HCT116 (cell line): ENCODE results near the gene FBXL13. TPM values are rescaled to one million over a fixed set of nuclear protein-coding genes. Genes with fewer than 3 reads are reported as not detected.

Experiments used
- ATAC-seq: fragments of 200-7000 bp; cut with Tn5 transposase; 2 replicates; pipeline ENCODE4 v1.9.1; 2020; ENCODE audit warnings: mild to moderate bottlenecking, moderate library complexity
- BruUV-seq: library from RNA; stranded (reverse); fragments of 400-500 nt; replicated peaks from 2 replicates; lab custom pipeline; 2021; lab: Mats Ljungman, UMichigan
- CTCF ChIA-PET: fragments of 300-600 bp; sonication (Branson Sonifier 250); formaldehyde crosslinking; loops from one replicate; lab custom pipeline; 2021; ENCODE audit warnings: antibody characterized with exemption; lab: Charles Lee
- POLR2A ChIA-PET: fragments of 300-600, 350-600 bp; sonication (Branson Sonifier 250); formaldehyde crosslinking; loops from one replicate; lab custom pipeline; 2021; ENCODE audit warnings: antibody characterized with exemption; lab: Charles Lee
- RAD21 ChIA-PET, 2 experiments: fragments of 300-600 bp; sonication (Branson Sonifier 250); formaldehyde crosslinking; loops; one replicate each; lab custom pipeline; 2023; ENCODE audit warnings: low total read pairs in 2 of 2; ENCODE audit not compliant: uncharacterized antibody in 2 of 2, unreplicated experiment in 2 of 2, low non-redundant PET in 1 of 2; lab: Charles Lee
- DNase-seq: peaks from one replicate; pipeline ENCODE4 v3.0.0-alpha.2; 2010; ENCODE audit warnings: low read depth, low spot score
- H2AFZ ChIP-seq: fragments of 200-600 bp; shearing (Covaris generic), sonication (generic); 2 replicates; pipeline ENCODE4 v1.6.1; 2017; ENCODE audit warnings: low read depth, mixed run types, mixed read lengths, antibody characterized with exemption, low read length; ENCODE audit not compliant: poor library complexity, severe bottlenecking
- H3K27ac ChIP-seq: 2 replicates; pipeline ENCODE4 v1.5.1; 2012; ENCODE audit warnings: low read depth, low read length
- H3K27me3 ChIP-seq: fragments of 200-600 bp; sonication (generic); 2 replicates; pipeline ENCODE4 v1.6.1; 2016; ENCODE audit warnings: mixed run types, low read length, mixed read lengths; ENCODE audit not compliant: insufficient read depth
- H3K36me3 ChIP-seq, 2 experiments: fragments of 200-500 bp in 1 of 2; fragments of 200-600 bp in 1 of 2; sonication (Bioruptor generic) in 1 of 2; sonication (generic) in 1 of 2; 2 replicates each; pipeline versions ENCODE4 v1.5.1 to v1.6.1; 2014 to 2016; ENCODE audit warnings: low read length in 2 of 2, inconsistent platforms in 1 of 2, mixed read lengths in 1 of 2, mixed run types in 1 of 2; ENCODE audit not compliant: insufficient read depth in 2 of 2, control insufficient read depth in 1 of 2
- H3K4me1 ChIP-seq, 2 experiments: fragments of 200-600 bp in 1 of 2; sonication (generic) in 1 of 2; 2 replicates each; pipeline versions ENCODE4 v1.5.1 to v1.6.1; 2012 to 2017; ENCODE audit warnings: low read length in 2 of 2, inconsistent platforms in 1 of 2, mild to moderate bottlenecking in 1 of 2, mixed read lengths in 1 of 2, mixed run types in 1 of 2, moderate library complexity in 1 of 2; ENCODE audit not compliant: insufficient read depth in 2 of 2, control insufficient read depth in 1 of 2
- H3K4me2 ChIP-seq: fragments of 200-600 bp; sonication (generic); 2 replicates; pipeline ENCODE4 v1.6.1; 2017; ENCODE audit warnings: mixed run types, low read length, mixed read lengths
- H3K4me3 ChIP-seq, 2 experiments: fragments of 200-600 bp in 1 of 2; sonication (generic) in 1 of 2; replicated peaks in 1 of 2; 2 replicates each; pipeline ENCODE4 v1.5.1; 2011 to 2016; ENCODE audit warnings: low read length in 2 of 2, control low read depth in 1 of 2, low read depth in 1 of 2, mild to moderate bottlenecking in 1 of 2, mixed read lengths in 1 of 2, mixed run types in 1 of 2
- H3K79me2 ChIP-seq: fragments of 200-600 bp; sonication (generic); 2 replicates; pipeline ENCODE4 v1.6.1; 2017; ENCODE audit warnings: mild to moderate bottlenecking, mixed run types, low read length, moderate library complexity, mixed read lengths; ENCODE audit not compliant: insufficient read depth
- H3K9ac ChIP-seq: fragments of 200-600 bp; sonication (generic); 2 replicates; pipeline ENCODE4 v1.6.1; 2016; ENCODE audit warnings: low read length, mixed read lengths
- H3K9me2 ChIP-seq: fragments of 200-600 bp; sonication (generic), shearing (Covaris generic); 2 replicates; pipeline ENCODE4 v1.6.1; 2017; ENCODE audit warnings: mixed run types, mild to moderate bottlenecking, moderate library complexity; ENCODE audit not compliant: insufficient read depth
- H3K9me3 ChIP-seq, 2 experiments: fragments of 200-500 bp in 1 of 2; fragments of 200-600 bp in 1 of 2; sonication (Bioruptor generic) in 1 of 2; sonication (generic) in 1 of 2; 2 replicates each; pipeline ENCODE4 v1.6.1; 2014 to 2017; ENCODE audit warnings: low read length in 2 of 2, mixed read lengths in 2 of 2, inconsistent platforms in 1 of 2, low read depth in 1 of 2, mild to moderate bottlenecking in 1 of 2, mixed run types in 1 of 2, moderate library complexity in 1 of 2; ENCODE audit not compliant: control insufficient read depth in 1 of 2, insufficient read depth in 1 of 2
- H4K20me1 ChIP-seq: fragments of 200-600 bp; sonication (generic), shearing (Covaris generic); 2 replicates; pipeline ENCODE4 v1.6.1; 2017; ENCODE audit warnings: mixed run types, mild to moderate bottlenecking, moderate library complexity; ENCODE audit not compliant: insufficient read depth
- ATF3 ChIP-seq: IDR thresholded peaks from 2 replicates; pipeline ENCODE4 v1.6.1; 2012
- CBX3 ChIP-seq: IDR thresholded peaks from 2 replicates; pipeline ENCODE4 v1.6.1; 2012; ENCODE audit warnings: low read depth
- CEBPB ChIP-seq: IDR thresholded peaks from 2 replicates; pipeline ENCODE4 v1.6.1; 2012; ENCODE audit warnings: low read depth
- CTCF ChIP-seq, 3 experiments: fragments of 200-600 bp in 1 of 3; sonication (generic) in 1 of 3; IDR thresholded peaks in 2 of 3; conservative IDR thresholded peaks in 1 of 3; 2 replicates each; pipeline ENCODE4 v1.5.1; 2012 to 2017; ENCODE audit warnings: low read depth in 2 of 3, low read length in 2 of 3, antibody characterized with exemption in 1 of 3, borderline replicate concordance in 1 of 3, control low read depth in 1 of 3, mild to moderate bottlenecking in 1 of 3, mixed read lengths in 1 of 3, mixed run types in 1 of 3, moderate library complexity in 1 of 3; ENCODE audit not compliant: insufficient read depth in 1 of 3
- EGR1 ChIP-seq: IDR thresholded peaks from 2 replicates; pipeline ENCODE4 v1.6.1; 2012; ENCODE audit warnings: low read depth
- ELF1 ChIP-seq: IDR thresholded peaks from 2 replicates; pipeline ENCODE4 v1.6.1; 2012; ENCODE audit warnings: low read depth, borderline replicate concordance
- EZH2 ChIP-seq: fragments of 200-600 bp; sonication (generic); IDR thresholded peaks from 2 replicates; pipeline ENCODE4 v1.6.1; 2017; ENCODE audit warnings: antibody characterized with exemption, mixed run types
- EZH2phosphoT487 ChIP-seq: fragments of 200-600 bp; IDR thresholded peaks from 2 replicates; pipeline ENCODE4 v1.6.1; 2018; ENCODE audit warnings: antibody characterized with exemption, borderline replicate concordance
- JUND ChIP-seq: IDR thresholded peaks from 2 replicates; pipeline ENCODE4 v1.6.1; 2012
- MAX ChIP-seq: IDR thresholded peaks from 2 replicates; pipeline ENCODE4 v1.6.1; 2012
- POLR2A ChIP-seq: IDR thresholded peaks from 2 replicates; pipeline ENCODE4 v1.7.0; 2011; ENCODE audit warnings: borderline replicate concordance; ENCODE audit not compliant: insufficient read depth, insufficient read length; ENCODE audit errors: extremely low read depth
- POLR2AphosphoS5 ChIP-seq: IDR thresholded peaks from 2 replicates; pipeline ENCODE4 v1.6.1; 2011; ENCODE audit warnings: mild to moderate bottlenecking, low read depth, low read length, moderate library complexity
- RAD21 ChIP-seq: IDR thresholded peaks from 2 replicates; pipeline ENCODE4 v1.6.1; 2012; ENCODE audit warnings: low read depth, mild to moderate bottlenecking
- REST ChIP-seq: IDR thresholded peaks from 2 replicates; pipeline ENCODE4 v1.6.1; 2012; ENCODE audit warnings: low read depth
- SIN3A ChIP-seq: IDR thresholded peaks from 2 replicates; pipeline ENCODE4 v1.6.1; 2012; ENCODE audit warnings: low read depth
- SP1 ChIP-seq: IDR thresholded peaks from 2 replicates; pipeline ENCODE4 v1.6.1; 2012; ENCODE audit warnings: low read depth
- SRF ChIP-seq: IDR thresholded peaks from 2 replicates; pipeline ENCODE4 v1.6.1; 2012; ENCODE audit warnings: low read depth
- TCF7L2 ChIP-seq: IDR thresholded peaks from 2 replicates; pipeline ENCODE4 v1.7.0; 2011; ENCODE audit warnings: borderline replicate concordance, inconsistent platforms; ENCODE audit not compliant: insufficient read depth, insufficient read length; ENCODE audit errors: extremely low read depth
- YY1 ChIP-seq: IDR thresholded peaks from 2 replicates; pipeline ENCODE4 v1.6.1; 2011; ENCODE audit warnings: low read length, low read depth, moderate library complexity, mild to moderate bottlenecking; ENCODE audit not compliant: insufficient replicate concordance; ENCODE audit errors: extremely low read depth
- ZBTB33 ChIP-seq: IDR thresholded peaks from 2 replicates; pipeline ENCODE4 v1.6.1; 2011; ENCODE audit warnings: mild to moderate bottlenecking, low read length, moderate library complexity; ENCODE audit not compliant: insufficient replicate concordance; ENCODE audit errors: extremely low read depth
- ZFX ChIP-seq: fragments of 450-650 bp; IDR thresholded peaks from 2 replicates; pipeline ENCODE4 v1.6.1; 2017
- ZNF274 ChIP-seq: fragments of 200-500 bp; sonication (Bioruptor generic); IDR thresholded peaks from 2 replicates; pipeline ENCODE4 v1.6.1; 2014; ENCODE audit warnings: mild to moderate bottlenecking, low read depth, low read length, inconsistent platforms
- intact Hi-C: fragments of 100-400 bp; cut with micrococcal nuclease; formaldehyde crosslinking; loops from 2 replicates; pipeline ENCODE4 v1.10.0; 2022
- total RNA-seq: library from RNA; stranded (reverse); gene quantifications from one replicate; pipeline ENCODE4 v1.2.1, GENCODE V29; 2021; ENCODE audit not compliant: unreplicated experiment

FBXL13 gene
- total RNA-seq, 1 experiment from 2014 or later, result 1.0 TPM

GRCh38 chr7:102916426-102916825 lies 158.2 kb downstream of the FBXL13 start:
- no peaks in the 10 kb centered on the region for H4K20me1 ChIP-seq
- intact Hi-C loops, result loop anchor here (5.0 kb wide), 1 partner anchor 146 kb away; no protein-coding TSS in a partner anchor
- H3K27me3 ChIP-seq, result no peaks in the 10 kb centered on the region
- no peaks in the 10 kb centered on the region for H3K79me2 ChIP-seq
- peaks cover 0 to 15% of the 10 kb centered on the region in 2 experiments; a peak in 2 of 4 replicates for H3K4me1 ChIP-seq
- no peaks in the 10 kb centered on the region for H3K36me3 ChIP-seq
- H2AFZ ChIP-seq, result no peak overlapping the region
- ChIA-PET POLR2A (no interaction called here), RAD21 (no interaction called here), CTCF (no interaction called here)
- no peak overlapping the region for H3K4me2 ChIP-seq
- no peak for ATAC-seq
- no peak overlapping the region for H3K4me3 ChIP-seq
- DNase-seq, result no peak
- H3K9me3 ChIP-seq, result no peaks in the 10 kb centered on the region
- H3K9ac ChIP-seq, result no peak overlapping the region
- no peaks in the 10 kb centered on the region for H3K9me2 ChIP-seq
- BruUV-seq, result no TSS peak
- no peak overlapping the region for H3K27ac ChIP-seq
- TF ChIP-seq ZFX (no peak), POLR2AphosphoS5 (no peak), CTCF (IDR thresholded peaks at IDR 0.05 in 2 of 3, conservative IDR thresholded peaks at IDR 0.05 in 1 of 3; ENCODE audit: borderline replicate concordance in 1 of 3, insufficient read depth in 1 of 3, low read depth in 2 of 3, low read length in 2 of 3) (no peak), EGR1 (no peak), ELF1 (no peak), EZH2phosphoT487 (no peak), POLR2A (no peak), REST (no peak), ZNF274 (no peak), EZH2 (no peak), ZBTB33 (no peak), JUND (peak; percentile 21; the same call in 1 of the 2 replicates), CBX3 (no peak), ATF3 (no peak), TCF7L2 (no peak), SRF (no peak), CEBPB (0 out of 2 replicates have a peak, but pooled peaks have one; percentile 27), YY1 (no peak), MAX (no peak), SP1 (peak; percentile 24; the same call in 1 of the 2 replicates), RAD21 (no peak), SIN3A (no peak)
